Fibroblast of skin of scalp (primary cell): ENCODE data around the gene CCDC192.
A peak's percentile ranks its signal among the peaks of the same experiment; 100 is the strongest.
"Not testable (repeated sequence)": the region's sequence is repeated elsewhere in the genome, so short reads cannot be mapped to it uniquely, and the experiment has no call there.

ENCODE experiments used
- DNase-seq: peaks from one replicate; pipeline ENCODE4 v3.0.0-alpha.2; 2013

The CCDC192 gene

GRCh38 chr5:127812570-127812969 is 109.4 kb downstream of the CCDC192 start:
- DNase-seq = no peak

DNA sequence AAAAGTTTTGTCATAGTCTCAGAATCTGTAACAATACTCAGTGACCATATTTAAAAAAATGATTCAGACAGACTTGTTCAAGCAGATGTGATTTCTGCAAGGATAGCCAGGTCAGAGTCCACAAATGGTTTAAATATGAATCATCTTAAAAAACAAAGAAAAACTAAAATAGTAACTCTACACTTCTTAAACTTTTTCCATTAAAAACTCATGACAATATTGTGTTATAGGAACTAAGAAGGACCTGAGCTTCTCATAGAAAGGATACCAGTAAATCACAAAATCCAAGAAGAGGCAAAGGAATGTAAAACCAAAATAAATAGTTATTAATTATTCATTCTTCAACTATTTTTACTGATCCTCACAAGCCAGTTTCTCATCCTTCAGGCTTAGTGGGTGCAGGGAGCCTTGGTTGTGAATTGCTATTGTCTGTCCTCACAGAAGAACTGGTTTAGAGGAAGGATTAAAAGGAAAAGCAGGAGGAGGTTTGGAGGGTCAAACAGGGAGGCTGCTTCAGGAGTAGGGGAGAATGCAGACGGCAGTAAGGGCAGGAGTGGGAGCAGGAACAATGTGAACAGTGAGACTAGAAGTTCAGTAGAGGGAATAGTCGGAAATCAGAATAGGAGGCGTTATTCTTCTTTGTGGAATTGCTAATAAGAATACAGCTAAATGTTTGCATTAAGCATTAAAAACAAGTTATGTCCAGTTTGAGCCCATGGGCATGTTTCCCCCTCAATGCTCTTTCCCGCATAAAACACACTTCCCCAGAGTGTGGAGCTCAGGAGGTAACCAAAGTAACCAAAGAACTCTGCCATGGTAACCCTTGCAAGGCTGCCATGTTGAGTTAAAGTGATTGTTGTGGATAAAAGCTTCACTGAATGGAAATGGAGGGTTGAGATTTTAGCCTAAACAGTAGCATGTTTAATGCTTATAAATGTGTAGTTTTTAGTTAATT is 110.7 kb downstream of the CCDC192 start:
- DNase-seq = peak; percentile 92

- DNase-seq = no peak
Measured at GRCh38 chr5:127814588-127814973, 111.4 kb downstream of the CCDC192 start.

- DNase-seq = peak; percentile 63
Measured at GRCh38 chr5:127820910-127821553, 117.8 kb downstream of the CCDC192 start.

DNA sequence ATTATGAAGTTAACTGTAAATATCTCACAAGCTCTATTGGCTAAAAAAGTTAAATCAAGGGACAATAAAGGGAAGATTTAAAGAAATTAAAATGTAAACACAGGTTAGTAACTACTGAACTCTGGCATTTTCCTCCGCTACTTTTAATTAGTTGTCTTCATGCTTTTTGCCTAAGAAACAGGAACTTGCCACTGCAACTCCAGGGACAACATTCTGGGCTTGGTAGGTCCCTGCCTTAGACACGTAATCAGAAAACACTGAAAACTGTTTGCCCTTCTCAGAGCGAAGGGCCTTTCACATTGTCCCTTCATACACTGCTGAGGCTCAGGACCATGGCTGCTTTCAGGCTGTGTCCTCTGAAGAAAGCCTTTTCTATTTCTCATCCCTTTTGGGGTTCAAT is 118.7 kb downstream of the CCDC192 start:
- no peak for DNase-seq

DNA sequence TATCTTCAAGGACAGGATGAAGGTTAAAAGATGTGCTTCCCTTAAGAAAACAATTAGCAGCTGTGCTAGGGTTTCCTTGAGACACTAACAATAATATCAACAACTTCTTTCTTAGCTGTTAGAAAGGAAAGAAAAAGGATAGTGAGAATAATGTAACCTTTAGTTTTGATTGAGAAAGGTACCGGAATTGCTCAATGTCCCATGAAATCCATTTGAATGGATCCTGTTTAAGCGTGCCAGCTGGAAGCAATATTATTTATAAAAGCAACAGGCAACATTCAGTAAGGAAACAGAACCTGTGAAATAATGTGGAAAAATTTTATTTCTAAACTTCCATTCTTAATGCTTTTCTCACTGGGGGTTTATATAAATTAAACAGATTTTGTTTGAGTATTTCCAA is 120.9 kb downstream of the CCDC192 start:
- no peak for DNase-seq

- DNase-seq = peak; percentile 74
Measured at GRCh38 chr5:127826011-127826410, 122.8 kb downstream of the CCDC192 start.

DNA sequence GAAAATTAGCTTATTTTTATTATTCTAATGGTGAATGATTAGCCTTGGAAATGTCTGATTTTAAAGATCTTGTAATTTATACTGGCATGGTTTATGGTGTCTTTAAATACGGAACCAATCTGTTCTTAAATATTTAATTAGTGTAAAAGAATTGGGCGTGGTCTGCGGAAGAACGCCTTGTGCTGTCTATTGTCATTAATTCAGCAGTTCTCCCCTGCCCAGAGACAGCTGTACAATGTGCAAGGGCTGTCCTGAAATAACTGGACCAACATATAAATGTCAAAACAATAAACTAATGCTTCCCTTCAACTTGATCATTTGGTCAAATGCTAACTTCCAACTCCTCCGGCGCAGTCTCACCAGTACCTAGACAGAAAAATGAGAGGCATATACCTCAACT is 124.3 kb downstream of the CCDC192 start:
- no peak for DNase-seq

DNA sequence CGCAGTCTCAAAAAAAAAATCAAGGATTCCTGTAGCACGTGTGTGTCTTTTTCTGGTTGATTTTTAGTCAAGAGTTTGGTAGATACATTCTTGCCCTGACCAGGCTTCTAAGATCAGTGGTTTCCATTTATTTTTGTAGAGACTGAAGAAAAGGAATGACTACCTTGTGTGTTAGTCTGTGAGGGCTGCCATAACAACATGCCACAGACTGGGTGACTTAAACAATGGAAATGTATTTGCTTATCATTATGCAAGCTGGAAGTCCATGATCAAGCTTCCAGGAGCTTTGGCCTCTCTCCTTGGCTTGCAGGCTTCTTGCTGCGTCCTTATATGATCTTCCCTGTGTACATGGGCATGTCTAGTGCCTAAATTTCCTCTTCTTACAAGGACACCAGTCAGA is 127.0 kb downstream of the CCDC192 start:
- peak; percentile 50 for DNase-seq

GRCh38 chr5:127830829-127831598 is 127.8 kb downstream of the CCDC192 start:
- DNase-seq = no peak

DNA sequence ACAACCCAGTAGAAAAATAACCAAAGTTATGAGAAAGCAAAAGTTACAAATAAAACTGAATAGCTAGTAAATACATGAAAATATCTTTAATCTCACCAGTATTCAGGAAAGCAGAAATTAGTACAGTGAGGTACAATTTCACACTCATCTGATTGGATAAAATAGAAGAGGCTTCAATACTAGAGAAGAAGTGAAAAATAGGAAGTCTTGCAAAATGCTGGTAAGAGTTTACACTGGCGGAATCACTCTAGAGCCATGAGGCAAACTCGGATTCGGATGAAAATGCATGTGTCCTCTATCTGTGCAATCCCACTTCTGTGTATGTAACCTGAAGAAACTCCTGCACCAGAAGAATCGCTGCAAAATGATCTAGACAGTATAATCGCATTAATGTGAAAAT is 128.9 kb downstream of the CCDC192 start:
- no peak for DNase-seq

GRCh38 chr5:127834094-127834531 is 130.9 kb downstream of the CCDC192 start:
- no peak for DNase-seq

DNA sequence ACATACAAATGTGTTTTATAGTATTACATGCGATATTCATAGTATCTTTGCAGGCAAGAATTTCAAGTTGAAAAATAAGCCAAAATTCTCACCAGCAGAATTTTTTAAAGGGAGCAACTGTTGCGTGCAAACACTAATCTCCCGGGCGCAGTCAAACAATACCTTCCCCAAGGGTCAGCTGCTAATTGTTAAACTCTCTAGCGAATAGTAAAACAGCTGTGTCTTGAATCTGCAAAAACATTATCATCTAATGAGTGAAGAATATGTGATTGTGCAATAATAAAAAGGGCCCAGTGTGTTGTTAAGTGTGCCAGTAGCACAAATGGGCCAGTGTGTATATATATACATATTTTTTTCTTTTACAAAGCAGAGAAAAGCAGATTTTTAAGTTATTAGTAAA is 131.4 kb downstream of the CCDC192 start:
- DNase-seq = peak; percentile 39

DNA sequence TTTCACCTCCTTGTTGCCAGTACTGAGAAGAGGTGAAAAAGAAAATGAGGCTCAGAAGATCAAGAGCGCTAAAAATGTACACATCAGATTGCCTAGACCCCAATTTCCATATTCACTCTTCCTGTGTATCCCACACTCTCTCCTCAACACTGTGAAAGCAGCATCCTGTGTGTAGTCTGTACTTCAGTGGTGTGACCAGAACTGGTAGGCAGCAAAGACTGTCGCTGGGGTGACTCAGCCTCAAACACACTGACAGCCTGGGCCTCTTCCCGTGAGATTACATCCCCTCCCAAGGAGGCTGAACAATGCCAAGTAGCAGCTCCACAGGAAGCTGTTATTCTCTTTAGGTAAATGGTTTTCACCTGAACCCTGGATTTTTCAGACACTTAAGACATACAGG is 135.5 kb downstream of the CCDC192 start:
- peak; percentile 54 for DNase-seq

GRCh38 chr5:127839072-127839471 is 135.9 kb downstream of the CCDC192 start:
- DNase-seq = no peak

DNA sequence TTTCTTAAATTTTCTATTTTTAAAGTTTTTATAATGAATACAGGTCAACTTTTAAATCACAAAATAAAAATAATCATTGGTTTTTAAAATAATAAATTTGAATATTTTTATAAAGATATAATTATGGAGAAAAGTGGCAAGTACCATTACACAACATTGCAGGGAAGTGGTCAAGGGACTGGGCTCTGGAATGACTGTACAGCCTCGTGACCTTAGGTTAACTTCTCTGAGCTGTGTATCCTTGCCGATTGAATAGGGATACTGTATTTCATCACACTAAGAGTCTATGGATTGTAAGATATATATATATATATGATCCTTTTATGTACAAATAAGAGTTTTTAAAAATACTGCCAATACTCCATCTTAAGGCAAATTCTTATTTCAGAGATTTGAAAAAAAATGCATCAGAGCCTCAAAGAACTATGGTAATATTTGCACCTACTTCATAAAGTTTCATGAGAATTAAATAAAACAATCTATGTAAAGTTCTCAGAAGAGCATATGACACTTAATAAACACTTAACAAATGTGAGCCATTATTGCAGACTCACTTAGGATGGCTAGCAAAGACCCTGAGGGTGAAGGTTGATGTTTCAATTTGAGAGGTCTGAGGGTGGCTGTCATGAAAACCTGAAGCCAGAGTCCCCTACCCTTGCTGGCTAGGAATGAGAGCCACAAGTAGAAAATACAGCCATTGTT is 136.5 kb downstream of the CCDC192 start:
- no peak for DNase-seq

GRCh38 chr5:127840198-127840524 is 137.0 kb downstream of the CCDC192 start:
- DNase-seq = no peak

DNA sequence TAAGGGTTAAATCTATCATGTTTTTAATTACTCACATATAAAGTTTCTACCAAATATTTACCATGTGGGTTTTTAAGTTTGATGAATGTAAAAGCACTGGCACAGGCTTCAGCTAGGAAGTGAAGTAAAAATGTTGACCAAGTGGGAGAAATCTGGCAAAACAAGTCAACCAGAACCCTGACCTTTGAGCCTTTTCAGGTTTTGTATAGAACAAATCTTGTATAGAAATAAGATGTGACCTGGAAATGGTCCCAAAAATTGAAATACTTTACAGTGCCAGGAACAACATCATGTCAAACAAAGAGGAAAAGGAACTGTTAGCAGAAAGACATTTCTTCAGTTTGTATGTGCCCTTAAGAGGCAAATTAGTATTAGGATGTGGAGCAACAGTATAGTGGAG is 137.6 kb downstream of the CCDC192 start:
- no peak for DNase-seq

DNA sequence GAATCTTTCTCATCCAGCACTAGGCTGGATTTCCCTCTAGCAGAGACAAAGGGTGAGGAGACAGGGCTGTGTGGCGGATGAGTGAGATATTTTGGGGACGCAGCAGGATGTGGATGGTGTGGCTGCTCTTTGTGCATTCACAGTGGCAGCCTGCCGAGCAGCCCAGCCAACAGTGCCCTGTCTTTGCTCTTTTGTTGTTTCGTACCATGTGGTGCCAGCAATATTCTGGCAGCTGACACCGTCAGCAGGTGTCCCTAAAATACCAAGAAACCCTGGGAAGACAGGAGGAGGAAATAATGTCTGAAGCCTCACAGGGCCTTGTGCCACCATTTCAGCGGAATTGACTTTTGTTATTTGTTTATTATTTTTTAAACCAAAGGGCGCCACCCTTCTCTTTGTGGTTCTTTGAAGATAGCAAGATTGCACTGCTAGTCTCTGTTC is 141.4 kb downstream of the CCDC192 start:
- DNase-seq = no peak

DNA sequence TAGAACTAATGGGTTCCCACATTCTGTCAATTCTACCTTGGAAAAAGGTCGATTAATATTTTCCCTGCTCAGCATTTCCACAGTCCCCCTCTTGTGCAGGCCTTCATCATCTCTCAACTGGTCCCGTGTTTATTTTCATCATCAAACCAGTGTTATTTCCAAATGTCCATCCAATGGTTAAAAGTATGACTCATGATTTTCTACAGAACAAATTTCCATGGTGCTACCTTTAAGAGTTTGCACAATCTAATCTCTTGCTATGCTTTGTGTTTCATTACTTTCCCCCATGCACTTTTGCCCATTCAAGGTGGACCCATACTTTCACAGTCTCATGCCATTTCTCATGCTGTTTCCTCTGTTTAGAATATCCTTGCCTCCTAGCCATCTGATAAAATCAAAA is 143.7 kb downstream of the CCDC192 start:
- DNase-seq = no peak

- not testable (repeated sequence) for DNase-seq
Measured at GRCh38 chr5:127847641-127848040, 144.4 kb downstream of the CCDC192 start.

DNA sequence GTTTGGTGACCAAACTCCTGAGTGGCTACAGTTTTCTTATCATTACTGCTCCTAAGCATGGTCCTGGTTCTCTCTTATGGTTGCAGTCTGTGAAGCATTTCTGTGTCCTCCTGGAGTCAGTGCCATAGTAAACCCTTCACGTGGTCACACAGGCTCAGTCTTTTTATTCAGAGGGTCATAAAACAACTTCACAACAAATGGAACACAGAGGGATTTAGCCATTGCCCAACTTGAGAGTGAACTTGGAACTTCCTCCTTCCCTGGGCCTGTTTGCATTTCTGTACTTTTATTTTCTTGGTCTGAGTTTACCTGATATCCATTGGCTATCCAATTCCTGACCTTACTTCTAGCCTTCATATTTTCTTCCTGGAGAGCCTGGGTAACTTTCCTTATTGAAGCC is 144.9 kb downstream of the CCDC192 start:
- no peak for DNase-seq

GRCh38 chr5:127849408-127849807 is 146.2 kb downstream of the CCDC192 start:
- no peak for DNase-seq
